ENCODE data around the gene FAM118B. TPM values are rescaled to one million over a fixed set of nuclear protein-coding genes. Genes with fewer than 3 reads are reported as not detected.

The FAM118B gene
- total RNA-seq, 1 donor from 2014 or later: 24.8 TPM

DNA sequence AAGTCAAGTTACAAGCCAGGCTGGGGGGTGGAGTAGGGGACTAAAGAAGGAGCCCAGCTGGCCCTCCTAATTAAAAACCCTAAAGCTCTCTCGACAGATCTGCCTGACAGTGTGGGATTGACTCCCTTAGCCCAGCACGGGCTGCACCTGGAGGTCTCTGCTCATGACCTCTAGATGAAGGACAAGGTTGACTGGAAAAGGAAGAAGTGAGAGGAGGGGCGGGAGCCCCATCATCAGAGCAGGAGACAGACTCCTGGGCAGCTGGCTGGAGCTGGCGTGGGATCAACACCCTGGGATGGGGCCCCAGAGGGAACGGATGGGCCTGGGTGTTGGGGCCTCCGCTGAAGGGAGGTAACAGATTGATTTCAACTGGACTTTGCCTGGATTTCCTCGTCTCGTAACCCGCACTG lies 46.3 kb upstream of the FAM118B start:
- Mint-ChIP-seq H3K27ac (no peak overlapping the region), H3K4me3 (no peak overlapping the region), H3K4me1 (ENCODE audit: unreplicated experiment) (peaks cover 67% of the 10 kb centered on the region), H3K36me3 (no peaks in the 10 kb centered on the region), H3K9me3 (peaks cover 5% of the 10 kb centered on the region), H3K27me3 (no peaks in the 10 kb centered on the region)
- no peak for DNase-seq (ENCODE audit: extremely low spot score, unreplicated experiment)
- TF ChIP-seq CTCF (conservative IDR thresholded peaks at IDR 0.05): no peak

GRCh38 chr11:126165757-126166156 lies 45.8 kb upstream of the FAM118B start:
- Mint-ChIP-seq H3K9me3 (peaks cover 5% of the 10 kb centered on the region), H3K36me3 (no peaks in the 10 kb centered on the region), H3K27ac (no peak overlapping the region), H3K4me3 (no peak overlapping the region), H3K4me1 (ENCODE audit: unreplicated experiment) (peaks cover 63% of the 10 kb centered on the region), H3K27me3 (no peaks in the 10 kb centered on the region)
- no peak for DNase-seq (ENCODE audit: extremely low spot score, unreplicated experiment)
- TF ChIP-seq CTCF (conservative IDR thresholded peaks at IDR 0.05): no peak

DNA sequence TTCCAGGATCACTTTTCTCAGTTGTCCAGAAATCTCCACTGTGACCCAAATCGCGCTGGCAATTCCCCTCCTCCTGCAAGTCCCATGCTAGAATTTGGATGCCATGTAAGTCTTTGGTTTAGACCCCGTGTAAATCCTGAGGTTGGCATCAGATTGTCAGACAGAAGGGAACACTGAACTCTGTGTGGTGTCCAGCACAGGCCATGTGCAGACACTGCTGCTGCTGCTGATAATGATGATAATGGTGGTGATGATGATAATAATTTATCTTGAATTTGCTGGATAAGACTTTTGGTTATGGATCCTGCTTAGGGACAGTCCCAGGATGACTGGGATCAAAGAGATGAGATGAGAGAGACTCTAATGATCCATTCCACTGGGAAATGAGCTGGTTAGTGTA lies 45.2 kb upstream of the FAM118B start:
- Mint-ChIP-seq H3K36me3 (no peaks in the 10 kb centered on the region), H3K27me3 (no peaks in the 10 kb centered on the region), H3K9me3 (peaks cover 5% of the 10 kb centered on the region), H3K4me3 (no peak overlapping the region), H3K4me1 (ENCODE audit: unreplicated experiment) (peaks cover 59% of the 10 kb centered on the region), H3K27ac (no peak overlapping the region)
- DNase-seq (ENCODE audit: extremely low spot score, unreplicated experiment): no peak
- TF ChIP-seq CTCF (conservative IDR thresholded peaks at IDR 0.05): no peak

- peaks cover 57% of the 10 kb centered on the region for H3K4me1 Mint-ChIP-seq (ENCODE audit: unreplicated experiment)
- no peak overlapping the region for H3K27ac Mint-ChIP-seq
- no peak for TF ChIP-seq CTCF (conservative IDR thresholded peaks at IDR 0.05)
- H3K27me3 Mint-ChIP-seq: no peaks in the 10 kb centered on the region
- H3K9me3 Mint-ChIP-seq: peaks cover 5% of the 10 kb centered on the region
- H3K36me3 Mint-ChIP-seq: no peaks in the 10 kb centered on the region
- no peak for DNase-seq (ENCODE audit: extremely low spot score, unreplicated experiment)
- H3K4me3 Mint-ChIP-seq: no peak overlapping the region
Measured at GRCh38 chr11:126167488-126167887, 44.1 kb upstream of the FAM118B start.

GRCh38 chr11:126169291-126169690 lies 42.3 kb upstream of the FAM118B start:
- no peak overlapping the region for H3K4me3 Mint-ChIP-seq

More at GRCh38 chr11:126169291-126169690, 42.3 kb upstream of the FAM118B start:
- Mint-ChIP-seq H3K36me3 (peaks cover 3% of the 10 kb centered on the region), H3K27ac (peak overlapping the region; percentile 3), H3K27me3 (no peaks in the 10 kb centered on the region), H3K4me1 (ENCODE audit: unreplicated experiment) (peaks cover 47% of the 10 kb centered on the region), H3K9me3 (peaks cover 5% of the 10 kb centered on the region)
- DNase-seq (ENCODE audit: extremely low spot score, unreplicated experiment): no peak
- TF ChIP-seq CTCF (conservative IDR thresholded peaks at IDR 0.05): no peak

Data from type B pancreatic cell (in vitro differentiated cells).